HCT116 (cell line): Measurements from ENCODE around the gene WNK2. TPM values are rescaled to one million over a fixed set of nuclear protein-coding genes. Genes with fewer than 3 reads are reported as not detected.

Source experiments
- ATAC-seq: fragments of 200-7000 bp; cut with Tn5 transposase; 2 replicates; pipeline ENCODE4 v1.9.1; 2020; ENCODE audit warnings: mild to moderate bottlenecking, moderate library complexity
- BruUV-seq: library from RNA; stranded (reverse); fragments of 400-500 nt; replicated peaks from 2 replicates; lab custom pipeline; 2021; lab: Mats Ljungman, UMichigan
- CTCF ChIA-PET: fragments of 300-600 bp; sonication (Branson Sonifier 250); formaldehyde crosslinking; loops from one replicate; lab custom pipeline; 2021; ENCODE audit warnings: antibody characterized with exemption; lab: Charles Lee
- POLR2A ChIA-PET: fragments of 300-600, 350-600 bp; sonication (Branson Sonifier 250); formaldehyde crosslinking; loops from one replicate; lab custom pipeline; 2021; ENCODE audit warnings: antibody characterized with exemption; lab: Charles Lee
- RAD21 ChIA-PET, 2 experiments: fragments of 300-600 bp; sonication (Branson Sonifier 250); formaldehyde crosslinking; loops; one replicate each; lab custom pipeline; 2023; ENCODE audit warnings: low total read pairs in 2 of 2; ENCODE audit not compliant: uncharacterized antibody in 2 of 2, unreplicated experiment in 2 of 2, low non-redundant PET in 1 of 2; lab: Charles Lee
- DNase-seq: peaks from one replicate; pipeline ENCODE4 v3.0.0-alpha.2; 2010; ENCODE audit warnings: low read depth, low spot score
- H2AFZ ChIP-seq: fragments of 200-600 bp; shearing (Covaris generic), sonication (generic); 2 replicates; pipeline ENCODE4 v1.6.1; 2017; ENCODE audit warnings: low read depth, mixed run types, mixed read lengths, antibody characterized with exemption, low read length; ENCODE audit not compliant: poor library complexity, severe bottlenecking
- H3K27ac ChIP-seq: 2 replicates; pipeline ENCODE4 v1.5.1; 2012; ENCODE audit warnings: low read depth, low read length
- H3K27me3 ChIP-seq: fragments of 200-600 bp; sonication (generic); 2 replicates; pipeline ENCODE4 v1.6.1; 2016; ENCODE audit warnings: mixed run types, low read length, mixed read lengths; ENCODE audit not compliant: insufficient read depth
- H3K36me3 ChIP-seq, 2 experiments: fragments of 200-500 bp in 1 of 2; fragments of 200-600 bp in 1 of 2; sonication (Bioruptor generic) in 1 of 2; sonication (generic) in 1 of 2; 2 replicates each; pipeline versions ENCODE4 v1.5.1 to v1.6.1; 2014 to 2016; ENCODE audit warnings: low read length in 2 of 2, inconsistent platforms in 1 of 2, mixed read lengths in 1 of 2, mixed run types in 1 of 2; ENCODE audit not compliant: insufficient read depth in 2 of 2, control insufficient read depth in 1 of 2
- H3K4me1 ChIP-seq, 2 experiments: fragments of 200-600 bp in 1 of 2; sonication (generic) in 1 of 2; 2 replicates each; pipeline versions ENCODE4 v1.5.1 to v1.6.1; 2012 to 2017; ENCODE audit warnings: low read length in 2 of 2, inconsistent platforms in 1 of 2, mild to moderate bottlenecking in 1 of 2, mixed read lengths in 1 of 2, mixed run types in 1 of 2, moderate library complexity in 1 of 2; ENCODE audit not compliant: insufficient read depth in 2 of 2, control insufficient read depth in 1 of 2
- H3K4me2 ChIP-seq: fragments of 200-600 bp; sonication (generic); 2 replicates; pipeline ENCODE4 v1.6.1; 2017; ENCODE audit warnings: mixed run types, low read length, mixed read lengths
- H3K4me3 ChIP-seq, 2 experiments: fragments of 200-600 bp in 1 of 2; sonication (generic) in 1 of 2; replicated peaks in 1 of 2; 2 replicates each; pipeline ENCODE4 v1.5.1; 2011 to 2016; ENCODE audit warnings: low read length in 2 of 2, control low read depth in 1 of 2, low read depth in 1 of 2, mild to moderate bottlenecking in 1 of 2, mixed read lengths in 1 of 2, mixed run types in 1 of 2
- H3K79me2 ChIP-seq: fragments of 200-600 bp; sonication (generic); 2 replicates; pipeline ENCODE4 v1.6.1; 2017; ENCODE audit warnings: mild to moderate bottlenecking, mixed run types, low read length, moderate library complexity, mixed read lengths; ENCODE audit not compliant: insufficient read depth
- H3K9ac ChIP-seq: fragments of 200-600 bp; sonication (generic); 2 replicates; pipeline ENCODE4 v1.6.1; 2016; ENCODE audit warnings: low read length, mixed read lengths
- H3K9me2 ChIP-seq: fragments of 200-600 bp; sonication (generic), shearing (Covaris generic); 2 replicates; pipeline ENCODE4 v1.6.1; 2017; ENCODE audit warnings: mixed run types, mild to moderate bottlenecking, moderate library complexity; ENCODE audit not compliant: insufficient read depth
- H3K9me3 ChIP-seq, 2 experiments: fragments of 200-500 bp in 1 of 2; fragments of 200-600 bp in 1 of 2; sonication (Bioruptor generic) in 1 of 2; sonication (generic) in 1 of 2; 2 replicates each; pipeline ENCODE4 v1.6.1; 2014 to 2017; ENCODE audit warnings: low read length in 2 of 2, mixed read lengths in 2 of 2, inconsistent platforms in 1 of 2, low read depth in 1 of 2, mild to moderate bottlenecking in 1 of 2, mixed run types in 1 of 2, moderate library complexity in 1 of 2; ENCODE audit not compliant: control insufficient read depth in 1 of 2, insufficient read depth in 1 of 2
- H4K20me1 ChIP-seq: fragments of 200-600 bp; sonication (generic), shearing (Covaris generic); 2 replicates; pipeline ENCODE4 v1.6.1; 2017; ENCODE audit warnings: mixed run types, mild to moderate bottlenecking, moderate library complexity; ENCODE audit not compliant: insufficient read depth
- CEBPB ChIP-seq: IDR thresholded peaks from 2 replicates; pipeline ENCODE4 v1.6.1; 2012; ENCODE audit warnings: low read depth
- ELF1 ChIP-seq: IDR thresholded peaks from 2 replicates; pipeline ENCODE4 v1.6.1; 2012; ENCODE audit warnings: low read depth, borderline replicate concordance
- EZH2 ChIP-seq: fragments of 200-600 bp; sonication (generic); IDR thresholded peaks from 2 replicates; pipeline ENCODE4 v1.6.1; 2017; ENCODE audit warnings: antibody characterized with exemption, mixed run types
- MAX ChIP-seq: IDR thresholded peaks from 2 replicates; pipeline ENCODE4 v1.6.1; 2012
- POLR2AphosphoS5 ChIP-seq: IDR thresholded peaks from 2 replicates; pipeline ENCODE4 v1.6.1; 2011; ENCODE audit warnings: mild to moderate bottlenecking, low read depth, low read length, moderate library complexity
- SIN3A ChIP-seq: IDR thresholded peaks from 2 replicates; pipeline ENCODE4 v1.6.1; 2012; ENCODE audit warnings: low read depth
- SP1 ChIP-seq: IDR thresholded peaks from 2 replicates; pipeline ENCODE4 v1.6.1; 2012; ENCODE audit warnings: low read depth
- TCF7L2 ChIP-seq: IDR thresholded peaks from 2 replicates; pipeline ENCODE4 v1.7.0; 2011; ENCODE audit warnings: borderline replicate concordance, inconsistent platforms; ENCODE audit not compliant: insufficient read depth, insufficient read length; ENCODE audit errors: extremely low read depth
- ZBTB33 ChIP-seq: IDR thresholded peaks from 2 replicates; pipeline ENCODE4 v1.6.1; 2011; ENCODE audit warnings: mild to moderate bottlenecking, low read length, moderate library complexity; ENCODE audit not compliant: insufficient replicate concordance; ENCODE audit errors: extremely low read depth
- ZFX ChIP-seq: fragments of 450-650 bp; IDR thresholded peaks from 2 replicates; pipeline ENCODE4 v1.6.1; 2017
- intact Hi-C: fragments of 100-400 bp; cut with micrococcal nuclease; formaldehyde crosslinking; loops from 2 replicates; pipeline ENCODE4 v1.10.0; 2022
- total RNA-seq: library from RNA; stranded (reverse); gene quantifications from one replicate; pipeline ENCODE4 v1.2.1, GENCODE V29; 2021; ENCODE audit not compliant: unreplicated experiment

The WNK2 gene
- total RNA-seq, 1 experiment from 2014 or later = 24.4 TPM

GRCh38 chr9:93188426-93189368 is 4.8 kb downstream of the WNK2 start:
- DNase-seq = no peak
- no peak overlapping the region for H3K4me2 ChIP-seq
- H3K4me1 ChIP-seq = peaks cover under 1 to 6% of the 10 kb centered on the region in 2 experiments
- no peak for ATAC-seq
- H3K27ac ChIP-seq = no peak overlapping the region
- TF ChIP-seq ELF1 = no peak
- TF ChIP-seq EZH2 = no peak
- TF ChIP-seq SP1 = no peak
- no peak for TF ChIP-seq TCF7L2
- TF ChIP-seq POLR2AphosphoS5 = no peak
- TF ChIP-seq MAX = no peak
- TF ChIP-seq ZBTB33 = no peak
- no peak for TF ChIP-seq ZFX
- TF ChIP-seq CEBPB = no peak
- no peak for TF ChIP-seq SIN3A
- no peaks in the 10 kb centered on the region for H3K27me3 ChIP-seq
- intact Hi-C loops = no loop called here
- POLR2A ChIA-PET = no interaction called here
- H3K4me3 ChIP-seq = no peak overlapping the region
- H3K79me2 ChIP-seq = peaks cover 35% of the 10 kb centered on the region; the same call in 1 of the 2 replicates
- no peaks in the 10 kb centered on the region; a peak in 1 of 4 replicates for H3K36me3 ChIP-seq
- H3K9me2 ChIP-seq = no peaks in the 10 kb centered on the region
- RAD21 ChIA-PET = no interaction called here
- no TSS peak for BruUV-seq
- CTCF ChIA-PET = no interaction called here
- H3K9ac ChIP-seq = no peak overlapping the region
- no peak overlapping the region for H2AFZ ChIP-seq
- no peaks in the 10 kb centered on the region for H4K20me1 ChIP-seq
- H3K9me3 ChIP-seq = no peaks in the 10 kb centered on the region
